ENCODE measurements around the gene FRY.
"Not testable (repeated sequence)": the region's sequence is repeated elsewhere in the genome, so short reads cannot be mapped to it uniquely, and the experiment has no call there.

FRY gene

GRCh38 chr13:32040052-32040642 is 8.6 kb downstream of the FRY start:
- no peak for DNase-seq (ENCODE audit: low read depth in 4 of 4, low spot score in 1 of 4)

- no peak for DNase-seq (ENCODE audit: low read depth in 4 of 4, low spot score in 1 of 4)
These were observed 9.1 kb downstream of the FRY start for GRCh38 chr13:32040689-32041088.

GRCh38 chr13:32041429-32041828 is 9.9 kb downstream of the FRY start:
- no peak for DNase-seq (ENCODE audit: low read depth in 4 of 4, low spot score in 1 of 4)

GRCh38 chr13:32042551-32042950 is 11.0 kb downstream of the FRY start:
- no peak for DNase-seq (ENCODE audit: low read depth in 4 of 4, low spot score in 1 of 4)

GRCh38 chr13:32044446-32044845 is 12.9 kb downstream of the FRY start:
- no peak for DNase-seq (ENCODE audit: low read depth in 4 of 4, low spot score in 1 of 4)

- DNase-seq (ENCODE audit: low read depth in 4 of 4, low spot score in 1 of 4) = no peak
These were observed 14.0 kb downstream of the FRY start for GRCh38 chr13:32045537-32045936.

- DNase-seq (ENCODE audit: low read depth in 4 of 4, low spot score in 1 of 4) = no peak
These were observed 14.6 kb downstream of the FRY start for GRCh38 chr13:32045982-32046785.

- no peak for DNase-seq (ENCODE audit: low read depth in 4 of 4, low spot score in 1 of 4)
These were observed 15.5 kb downstream of the FRY start for GRCh38 chr13:32047088-32047487.

- no peak for DNase-seq (ENCODE audit: low read depth in 4 of 4, low spot score in 1 of 4)
These were observed 16.2 kb downstream of the FRY start for GRCh38 chr13:32047793-32048192.

- no peak for DNase-seq (ENCODE audit: low read depth in 4 of 4, low spot score in 1 of 4)
These were observed 17.2 kb downstream of the FRY start for GRCh38 chr13:32048816-32049215.

GRCh38 chr13:32051156-32051555 is 19.6 kb downstream of the FRY start:
- DNase-seq (ENCODE audit: low read depth in 4 of 4, low spot score in 1 of 4) = no peak

GRCh38 chr13:32056316-32056715 is 24.7 kb downstream of the FRY start:
- DNase-seq (ENCODE audit: low read depth in 4 of 4, low spot score in 1 of 4) = no peak

- DNase-seq (ENCODE audit: low read depth in 4 of 4, low spot score in 1 of 4) = not testable (repeated sequence)
These were observed 25.8 kb downstream of the FRY start for GRCh38 chr13:32057325-32057724.

- no peak for DNase-seq (ENCODE audit: low read depth in 4 of 4, low spot score in 1 of 4)
These were observed 28.0 kb downstream of the FRY start for GRCh38 chr13:32059511-32059984.

GRCh38 chr13:32060401-32060878 is 28.9 kb downstream of the FRY start:
- no peak for DNase-seq (ENCODE audit: low read depth in 4 of 4, low spot score in 1 of 4)

GRCh38 chr13:32063619-32064233 is 32.2 kb downstream of the FRY start:
- DNase-seq (ENCODE audit: low read depth in 4 of 4, low spot score in 1 of 4) = no peak

- DNase-seq (ENCODE audit: low read depth in 4 of 4, low spot score in 1 of 4) = no peak
These were observed 35.8 kb downstream of the FRY start for GRCh38 chr13:32067149-32067961.

GRCh38 chr13:32068255-32068654 is 36.7 kb downstream of the FRY start:
- DNase-seq (ENCODE audit: low read depth in 4 of 4, low spot score in 1 of 4) = no peak

- DNase-seq (ENCODE audit: low read depth in 4 of 4, low spot score in 1 of 4) = no peak
These were observed 41.7 kb downstream of the FRY start for GRCh38 chr13:32073180-32073864.

- DNase-seq (ENCODE audit: low read depth in 4 of 4, low spot score in 1 of 4) = no peak
These were observed 43.7 kb downstream of the FRY start for GRCh38 chr13:32075170-32075851.
